Astrocyte (in vitro differentiated cells and primary cell): ENCODE results near the gene MT1E. TPM values are rescaled to one million over a fixed set of nuclear protein-coding genes. Genes with fewer than 3 reads are reported as not detected.

ENCODE experiments used
- DNase-seq: peaks from one replicate; pipeline ENCODE4 v3.0.0-alpha.2; 2010; ENCODE audit warnings: low read depth
- FAIRE-seq: peaks from 2 replicates; lab custom pipeline; 2011; peaks lifted over from hg19 to GRCh38; lab: Jason Lieb, UNC
- H2AFZ ChIP-seq: 2 replicates; pipeline ENCODE4 v1.6.0; 2012; ENCODE audit warnings: low read depth, low read length, inconsistent platforms
- H3K27ac ChIP-seq: 2 replicates; pipeline ENCODE4 v1.5.1; 2011; ENCODE audit warnings: low read depth, low read length, inconsistent platforms
- H3K27me3 ChIP-seq: 2 replicates; pipeline ENCODE4 v1.6.0; 2011; ENCODE audit warnings: low read length, inconsistent platforms; ENCODE audit not compliant: insufficient read depth
- H3K36me3 ChIP-seq: 2 replicates; pipeline ENCODE4 v1.5.1; 2011; ENCODE audit warnings: low read length, inconsistent platforms; ENCODE audit not compliant: insufficient read depth
- H3K4me1 ChIP-seq: 2 replicates; pipeline ENCODE4 v1.5.1; 2011; ENCODE audit warnings: low read length, inconsistent platforms; ENCODE audit not compliant: insufficient read depth
- H3K4me2 ChIP-seq: 2 replicates; pipeline ENCODE4 v1.6.0; 2012; ENCODE audit warnings: low read length, inconsistent platforms
- H3K4me3 ChIP-seq: 2 replicates; pipeline ENCODE4 v1.5.1; 2011; ENCODE audit warnings: low read depth, mild to moderate bottlenecking, low read length, inconsistent platforms; ENCODE audit not compliant: insufficient read depth
- H3K79me2 ChIP-seq: 2 replicates; pipeline ENCODE4 v1.6.0; 2012; ENCODE audit warnings: mild to moderate bottlenecking, low read length, inconsistent platforms; ENCODE audit not compliant: insufficient read depth
- H3K9ac ChIP-seq: 2 replicates; pipeline ENCODE4 v1.6.0; 2012; ENCODE audit warnings: mild to moderate bottlenecking, low read length, inconsistent platforms
- H3K9me3 ChIP-seq: 2 replicates; pipeline ENCODE4 v1.5.1; 2012; ENCODE audit warnings: low read depth, mild to moderate bottlenecking, low read length, inconsistent platforms; ENCODE audit not compliant: insufficient read depth
- H4K20me1 ChIP-seq: 2 replicates; pipeline ENCODE4 v1.6.0; 2012; ENCODE audit warnings: low read length, inconsistent platforms; ENCODE audit not compliant: insufficient read depth
- H3K27ac Mint-ChIP-seq: one replicate; pipeline ENCODE4 v1.8.0; 2021; ENCODE audit warnings: mild to moderate bottlenecking, mixed read lengths; ENCODE audit not compliant: unreplicated experiment
- H3K27me3 Mint-ChIP-seq: one replicate; pipeline ENCODE4 v1.8.0; 2021; ENCODE audit warnings: low read depth, mixed read lengths; ENCODE audit not compliant: unreplicated experiment
- H3K36me3 Mint-ChIP-seq: one replicate; pipeline ENCODE4 v1.8.0; 2021; ENCODE audit warnings: low read depth, mixed read lengths; ENCODE audit not compliant: unreplicated experiment
- H3K4me1 Mint-ChIP-seq: one replicate; pipeline ENCODE4 v1.8.0; 2021; ENCODE audit warnings: low read depth, mixed read lengths; ENCODE audit not compliant: unreplicated experiment
- H3K4me3 Mint-ChIP-seq: one replicate; pipeline ENCODE4 v1.8.0; 2021; ENCODE audit warnings: mild to moderate bottlenecking, moderate library complexity, mixed read lengths; ENCODE audit not compliant: unreplicated experiment
- H3K9me3 Mint-ChIP-seq: one replicate; pipeline ENCODE4 v1.8.0; 2021; ENCODE audit warnings: mild to moderate bottlenecking, mixed read lengths; ENCODE audit not compliant: unreplicated experiment
- EZH2 ChIP-seq: IDR thresholded peaks from 2 replicates; pipeline ENCODE4 v1.6.1; 2012; ENCODE audit warnings: mild to moderate bottlenecking, low read length, inconsistent platforms; ENCODE audit not compliant: insufficient read depth
- total RNA-seq: library from RNA; stranded (reverse); gene quantifications from 2 replicates; pipeline ENCODE4 v1.2.1, GENCODE V29; 2021
- TF ChIP-seq, protein P1 (sequence below): IDR thresholded peaks from 2 replicates; pipeline ENCODE4 v1.5.1; 2011; ENCODE audit warnings: low read depth, mild to moderate bottlenecking, inconsistent platforms, low read length, moderate library complexity; ENCODE audit not compliant: insufficient read depth

The MT1E gene
- total RNA-seq, 1 donor from 2014 or later: 11.9 TPM

GRCh38 chr16:56609463-56609921, 16.1 kb upstream of the MT1E start:
- Histone ChIP-seq H3K79me2 (peaks cover 20% of the 10 kb centered on the region), H3K4me3 (peak overlapping the region; percentile 97), H2AFZ (no peak overlapping the region), H3K4me1 (peaks cover 67% of the 10 kb centered on the region), H3K9ac (peak overlapping the region; percentile 92), H3K27me3 (no peaks in the 10 kb centered on the region), H3K9me3 (no peaks in the 10 kb centered on the region), H3K36me3 (no peaks in the 10 kb centered on the region), H3K4me2 (peak overlapping the region; percentile 88), H4K20me1 (peaks cover 5% of the 10 kb centered on the region), H3K27ac (peak overlapping the region; percentile 98)
- Mint-ChIP-seq H3K4me3 (peak overlapping the region; percentile 90), H3K27ac (peak overlapping the region; percentile 95), H3K36me3 (no peaks in the 10 kb centered on the region), H3K27me3 (peaks cover 2% of the 10 kb centered on the region), H3K9me3 (peaks cover 3% of the 10 kb centered on the region), H3K4me1 (peaks cover 35% of the 10 kb centered on the region)
- no peak for FAIRE-seq
- TF ChIP-seq, protein P1, sequence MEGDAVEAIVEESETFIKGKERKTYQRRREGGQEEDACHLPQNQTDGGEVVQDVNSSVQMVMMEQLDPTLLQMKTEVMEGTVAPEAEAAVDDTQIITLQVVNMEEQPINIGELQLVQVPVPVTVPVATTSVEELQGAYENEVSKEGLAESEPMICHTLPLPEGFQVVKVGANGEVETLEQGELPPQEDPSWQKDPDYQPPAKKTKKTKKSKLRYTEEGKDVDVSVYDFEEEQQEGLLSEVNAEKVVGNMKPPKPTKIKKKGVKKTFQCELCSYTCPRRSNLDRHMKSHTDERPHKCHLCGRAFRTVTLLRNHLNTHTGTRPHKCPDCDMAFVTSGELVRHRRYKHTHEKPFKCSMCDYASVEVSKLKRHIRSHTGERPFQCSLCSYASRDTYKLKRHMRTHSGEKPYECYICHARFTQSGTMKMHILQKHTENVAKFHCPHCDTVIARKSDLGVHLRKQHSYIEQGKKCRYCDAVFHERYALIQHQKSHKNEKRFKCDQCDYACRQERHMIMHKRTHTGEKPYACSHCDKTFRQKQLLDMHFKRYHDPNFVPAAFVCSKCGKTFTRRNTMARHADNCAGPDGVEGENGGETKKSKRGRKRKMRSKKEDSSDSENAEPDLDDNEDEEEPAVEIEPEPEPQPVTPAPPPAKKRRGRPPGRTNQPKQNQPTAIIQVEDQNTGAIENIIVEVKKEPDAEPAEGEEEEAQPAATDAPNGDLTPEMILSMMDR: no peak
- TF ChIP-seq EZH2: no peak
- peak; percentile 83 for DNase-seq

GRCh38 chr16:56610017-56610608, 15.5 kb upstream of the MT1E start:
- Histone ChIP-seq H3K4me3 (peak overlapping the region; percentile 97), H3K27me3 (no peaks in the 10 kb centered on the region), H2AFZ (no peak overlapping the region), H3K4me2 (peak overlapping the region; percentile 88), H3K79me2 (peaks cover 20% of the 10 kb centered on the region), H3K9me3 (no peaks in the 10 kb centered on the region), H4K20me1 (peaks cover 5% of the 10 kb centered on the region), H3K36me3 (no peaks in the 10 kb centered on the region), H3K27ac (peak overlapping the region; percentile 98), H3K9ac (peak overlapping the region; percentile 92), H3K4me1 (peaks cover 73% of the 10 kb centered on the region)
- peak; percentile 96 for DNase-seq
- Mint-ChIP-seq H3K9me3 (peaks cover 3% of the 10 kb centered on the region), H3K36me3 (no peaks in the 10 kb centered on the region), H3K27me3 (no peaks in the 10 kb centered on the region), H3K4me1 (peaks cover 37% of the 10 kb centered on the region), H3K27ac (peak overlapping the region; percentile 95), H3K4me3 (peak overlapping the region; percentile 90)
- TF ChIP-seq, protein P1: no peak
- TF ChIP-seq EZH2: no peak
- no peak for FAIRE-seq

GRCh38 chr16:56610609-56611111, 14.9 kb upstream of the MT1E start:
- peaks cover 20% of the 10 kb centered on the region for H3K79me2 ChIP-seq
- H3K27ac ChIP-seq: peak overlapping the region; percentile 98
- H4K20me1 ChIP-seq: peaks cover 5% of the 10 kb centered on the region
- H3K27me3 Mint-ChIP-seq: no peaks in the 10 kb centered on the region
- peaks cover 37% of the 10 kb centered on the region for H3K4me1 Mint-ChIP-seq
- H3K4me1 ChIP-seq: peaks cover 75% of the 10 kb centered on the region
- no peaks in the 10 kb centered on the region for H3K27me3 ChIP-seq
- H3K9ac ChIP-seq: peak overlapping the region; percentile 92
- H3K9me3 Mint-ChIP-seq: peaks cover 3% of the 10 kb centered on the region
- peak overlapping the region; percentile 97 for H3K4me3 ChIP-seq
- peak overlapping the region; percentile 90 for H3K4me3 Mint-ChIP-seq
- FAIRE-seq (no peak), DNase-seq (no peak)
- H2AFZ ChIP-seq: no peak overlapping the region
- H3K4me2 ChIP-seq: peak overlapping the region; percentile 88
- H3K9me3 ChIP-seq: no peaks in the 10 kb centered on the region
- H3K27ac Mint-ChIP-seq: peak overlapping the region; percentile 95
- no peak for TF ChIP-seq EZH2
- TF ChIP-seq, protein P1: no peak
- H3K36me3 ChIP-seq: no peaks in the 10 kb centered on the region
- no peaks in the 10 kb centered on the region for H3K36me3 Mint-ChIP-seq
